IMR-90 (cell line): ENCODE measurements around the gene ASMTL. TPM values are rescaled to one million over a fixed set of nuclear protein-coding genes. Genes with fewer than 3 reads are reported as not detected.

Experiments
- ATAC-seq: fragments of 200-7000 bp; cut with Tn5 transposase; 2 replicates; pipeline ENCODE4 v1.9.1; 2020; ENCODE audit warnings: low read depth, mild to moderate bottlenecking, moderate library complexity
- BruUV-seq: library from RNA; stranded (reverse); fragments of 400-500 nt; replicated peaks from 2 replicates; lab custom pipeline; 2021; lab: Mats Ljungman, UMichigan
- CTCF ChIA-PET: fragments of 300-600 bp; formaldehyde crosslinking; extraction: SDS; loops from one replicate; lab custom pipeline; 2021; ENCODE audit warnings: antibody characterized with exemption; lab: Yijun Ruan, JAX
- POLR2A ChIA-PET: fragments of 300-600 bp; sonication (Branson Sonifier 250); formaldehyde crosslinking; loops from one replicate; lab custom pipeline; 2022; ENCODE audit warnings: antibody characterized with exemption; ENCODE audit not compliant: unreplicated experiment; lab: Charles Lee
- DNase-seq: peaks from one replicate; pipeline ENCODE4 v3.0.0; 2013
- H2AFZ ChIP-seq: replicated peaks from 2 replicates; pipeline ENCODE3; 2013; ENCODE audit warnings: low read length, mild to moderate bottlenecking; ENCODE audit not compliant: poor library complexity
- H2AK5ac ChIP-seq: 2 replicates; pipeline ENCODE4 v1.6.1; 2013; ENCODE audit warnings: low read depth, low read length, inconsistent platforms
- H2AK9ac ChIP-seq: replicated peaks from 2 replicates; pipeline ENCODE3; 2013; ENCODE audit warnings: mild to moderate bottlenecking, low read depth, low read length, moderate library complexity; ENCODE audit not compliant: poor library complexity
- H2BK120ac ChIP-seq: 2 replicates; pipeline ENCODE4 v1.6.1; 2013; ENCODE audit warnings: low read depth, low read length, inconsistent platforms
- H2BK15ac ChIP-seq: 3 replicates; pipeline ENCODE4 v1.6.1; 2013; ENCODE audit warnings: low read depth, low read length, inconsistent platforms
- H2BK20ac ChIP-seq: 2 replicates; pipeline ENCODE4 v1.6.1; 2013; ENCODE audit warnings: low read depth, mild to moderate bottlenecking, inconsistent platforms, low read length, moderate library complexity
- H2BK5ac ChIP-seq: 2 replicates; pipeline ENCODE4 v1.6.1; 2013; ENCODE audit warnings: mild to moderate bottlenecking, low read depth, low read length, inconsistent platforms; ENCODE audit not compliant: poor library complexity, severe bottlenecking
- H3K14ac ChIP-seq: replicated peaks from 2 replicates; pipeline ENCODE4 v1.6.1; 2013; ENCODE audit warnings: low read depth, low read length, inconsistent platforms
- H3K18ac ChIP-seq: 2 replicates; pipeline ENCODE4 v1.6.1; 2013; ENCODE audit warnings: low read depth, low read length, control low read depth
- H3K23ac ChIP-seq: 2 replicates; pipeline ENCODE4 v1.6.1; 2013; ENCODE audit warnings: low read depth, low read length, inconsistent platforms
- H3K27ac ChIP-seq: 2 replicates; pipeline ENCODE4 v1.5.1; 2013; ENCODE audit warnings: mild to moderate bottlenecking, control low read depth, low read length; ENCODE audit not compliant: insufficient read depth
- H3K27me3 ChIP-seq: 2 replicates; pipeline ENCODE4 v1.6.1; 2013; ENCODE audit warnings: low read length; ENCODE audit not compliant: control insufficient read depth, insufficient read depth
- H3K36me3 ChIP-seq: 2 replicates; pipeline ENCODE4 v1.6.1; 2013; ENCODE audit warnings: low read length, mixed read lengths; ENCODE audit not compliant: control insufficient read depth, insufficient read depth
- H3K4ac ChIP-seq: 2 replicates; pipeline ENCODE4 v1.6.1; 2013; ENCODE audit warnings: low read depth, low read length, inconsistent platforms
- H3K4me1 ChIP-seq: 2 replicates; pipeline ENCODE4 v1.6.1; 2013; ENCODE audit warnings: low read length, mixed read lengths; ENCODE audit not compliant: control insufficient read depth, insufficient read depth
- H3K4me2 ChIP-seq: 2 replicates; pipeline ENCODE4 v1.6.1; 2013; ENCODE audit warnings: low read depth, mild to moderate bottlenecking, control low read depth, low read length, moderate library complexity
- H3K4me3 ChIP-seq: 2 replicates; pipeline ENCODE4 v1.5.1; 2013; ENCODE audit warnings: low read depth, mild to moderate bottlenecking, control low read depth, low read length, moderate library complexity; ENCODE audit not compliant: insufficient read depth
- H3K56ac ChIP-seq: 2 replicates; pipeline ENCODE4 v1.6.1; 2013; ENCODE audit warnings: low read length, inconsistent platforms; ENCODE audit not compliant: insufficient read depth; ENCODE audit errors: extremely low read depth
- H3K79me1 ChIP-seq, 2 experiments: 2 replicates each; pipeline ENCODE4 v1.6.1; 2013; ENCODE audit warnings: low read length in 2 of 2, inconsistent platforms in 1 of 2, low read depth in 1 of 2
- H3K9ac ChIP-seq: 2 replicates; pipeline ENCODE4 v1.6.1; 2013; ENCODE audit warnings: low read depth, low read length, control low read depth
- H3K9me1 ChIP-seq: 2 replicates; pipeline ENCODE4 v1.6.1; 2013; ENCODE audit warnings: low read length, inconsistent platforms; ENCODE audit not compliant: insufficient read depth
- H3K9me3 ChIP-seq: 2 replicates; pipeline ENCODE4 v1.6.1; 2013; ENCODE audit warnings: low read length; ENCODE audit not compliant: control insufficient read depth, insufficient read depth
- H4K20me1 ChIP-seq: 2 replicates; pipeline ENCODE4 v1.6.1; 2013; ENCODE audit warnings: low read length, inconsistent platforms; ENCODE audit not compliant: insufficient read depth
- H4K5ac ChIP-seq: 2 replicates; pipeline ENCODE4 v1.6.1; 2013; ENCODE audit warnings: mild to moderate bottlenecking, low read depth, low read length, control low read depth
- H4K8ac ChIP-seq, 2 experiments: 2 replicates each; pipeline ENCODE4 v1.6.1; 2013; ENCODE audit warnings: low read depth in 2 of 2, low read length in 2 of 2, control low read depth in 1 of 2, inconsistent platforms in 1 of 2
- H4K91ac ChIP-seq: 2 replicates; pipeline ENCODE4 v1.6.1; 2013; ENCODE audit warnings: low read depth, low read length, inconsistent platforms; ENCODE audit not compliant: insufficient read depth
- CHD1 ChIP-seq: IDR thresholded peaks from 2 replicates; pipeline ENCODE4 v1.6.1; 2012; ENCODE audit warnings: low read depth, low read length, improper control_type of control experiment
- MAZ ChIP-seq: IDR thresholded peaks from 2 replicates; pipeline ENCODE4 v1.6.1; 2012; ENCODE audit warnings: low read depth, mild to moderate bottlenecking, low read length, improper control_type of control experiment, moderate library complexity, borderline replicate concordance
- MXI1 ChIP-seq: IDR thresholded peaks from 2 replicates; pipeline ENCODE4 v1.6.1; 2012; ENCODE audit warnings: low read depth, mild to moderate bottlenecking, low read length, moderate library complexity, borderline replicate concordance
- RAD21 ChIP-seq: IDR thresholded peaks from 2 replicates; pipeline ENCODE4 v1.6.1; 2012; ENCODE audit warnings: low read length, improper control_type of control experiment
- RFX5 ChIP-seq: IDR thresholded peaks from 2 replicates; pipeline ENCODE4 v1.8.0; 2012; ENCODE audit warnings: low read depth, mild to moderate bottlenecking, low read length, moderate library complexity
- USF2 ChIP-seq: fragments of 150-350 bp; IDR thresholded peaks from 2 replicates; pipeline ENCODE4 v1.6.1; 2017; ENCODE audit warnings: mild to moderate bottlenecking, antibody characterized with exemption, low read length, low read depth
- WGBS, 2 experiments: methylation state at CpG; one replicate each; pipeline versions ENCODE4 v1.1.5 to v1.1.7; 2013; ENCODE audit warnings: missing lambda C conversion rate in 2 of 2; ENCODE audit not compliant: insufficient read length in 1 of 2; ENCODE audit errors: extremely low coverage in 2 of 2; 5-methylcytosine and 5-hydroxymethylcytosine counted together
- dilution Hi-C: fragments of 300-500 bp; cut with HindIII; formaldehyde crosslinking; loops from one replicate; pipeline ENCODE4 v1.14.3; 2018; ENCODE audit warnings: low sequenced_read_pairs; ENCODE audit not compliant: unreplicated experiment
- in situ Hi-C: fragments of 300-500 bp; cut with MboI; formaldehyde crosslinking; loops from 3 replicates; pipeline ENCODE4 v1.14.3; 2019; ENCODE audit warnings: low sequenced_read_pairs, inconsistent platforms, mixed read lengths
- intact Hi-C: fragments of 100-400 bp; cut with micrococcal nuclease; formaldehyde crosslinking; loops from 2 replicates; pipeline ENCODE4 v1.10.0; 2022
- polyA plus RNA-seq, 3 experiments: library from polyadenylated mRNA; depleted of rRNA; stranded (reverse); fragments of >200 nt; gene quantifications; 2 replicates each; pipeline ENCODE4 v1.2.3, GENCODE V29; 2012; ENCODE audit warnings: low replicate concordance in 1 of 3
- total RNA-seq: library from RNA; depleted of rRNA; stranded (reverse); fragments of >200 nt; gene quantifications from 2 replicates; pipeline ENCODE4 v1.2.3, GENCODE V29; 2012

ASMTL gene
- total and polyA plus RNA-seq, 2 of the 4 experiments (the other 2 are of a cell fraction): 13.4 to 33.4 TPM

- 85% methylated on average over 7 of the region's 14 CpGs; no CpG with 5 or more reads in 1 of the 2 experiments for WGBS, 2 experiments
- intact Hi-C loops (no loop called here), in situ Hi-C loops (no loop called here), dilution Hi-C loops (no loop called here)
- DNase-seq (no peak), ATAC-seq (no peak)
- no TSS peak for BruUV-seq
- TF ChIP-seq USF2: no peak
- TF ChIP-seq MAZ: no peak
- TF ChIP-seq RAD21: no peak
- TF ChIP-seq CHD1: no peak
- no peak for TF ChIP-seq MXI1
- no peak for TF ChIP-seq RFX5
- Histone ChIP-seq H3K27me3 (no peaks in the 10 kb centered on the region), H3K4me2 (no peak overlapping the region), H3K9me1 (0 out of 2 replicates have a peak, but pooled peaks cover 6% of the 10 kb centered on the region), H3K4me1 (no peaks in the 10 kb centered on the region), H4K91ac (no peak overlapping the region), H3K18ac (no peak overlapping the region), H3K14ac (no peak overlapping the region), H3K27ac (no peak overlapping the region), H2BK20ac (no peak overlapping the region), H3K36me3 (peaks cover 63% of the 10 kb centered on the region), H4K5ac (no peak overlapping the region), H3K9ac (no peak overlapping the region), H2BK5ac (no peak overlapping the region), H4K8ac (no peak overlapping the region), H3K9me3 (peaks cover 13% of the 10 kb centered on the region), H3K79me1 (no peaks in the 10 kb centered on the region; a peak in 1 of 4 replicates), H2AK9ac (no peak overlapping the region), H2AK5ac (no peak overlapping the region), H4K20me1 (no peaks in the 10 kb centered on the region; the same call in 1 of the 2 replicates), H2BK120ac (no peak overlapping the region), H3K4me3 (no peak overlapping the region), H2AFZ (no peak overlapping the region), H3K4ac (no peak overlapping the region), H2BK15ac (no peak overlapping the region), H3K23ac (no peak overlapping the region), H3K56ac (no peak overlapping the region)
- POLR2A ChIA-PET: no interaction called here
- CTCF ChIA-PET: no interaction called here
Observed at GRCh38 chrX:1416965-1417760, 35.5 kb downstream of the ASMTL start.
